ENCODE measurements around the gene ZNF304. TPM values are rescaled to one million over a fixed set of nuclear protein-coding genes. Genes with fewer than 3 reads are reported as not detected.
A peak's percentile ranks its signal among the peaks of the same experiment; 100 is the strongest.
"Not testable (repeated sequence)": the region's sequence is repeated elsewhere in the genome, so short reads cannot be mapped to it uniquely, and the experiment has no call there.

ZNF304 gene
- total and polyA plus RNA-seq, 10 donors, result 2.9 to 16.7 (median 12.2) TPM

GRCh38 chr19:57362997-57363687 lies 12.1 kb downstream of the ZNF304 start, which contains the start of the genes TRAPPC2B and ZNF547:
Gene TRAPPC2B (plus strand): TSS chr19:57363551. CDS start chr19:57364834, 1,283 bp downstream.
Gene ZNF547 (plus strand): TSS chr19:57363551. CDS start chr19:57368556, 5,005 bp downstream.
- TF ChIP-seq POLR2A (IDR thresholded peaks at IDR 0.05) (peak; percentile 11 to 15 (median 14)), POLR2AphosphoS5 (IDR thresholded peaks at IDR 0.05) (peak; percentile 93 to 97 (median 94)), CTCF (IDR thresholded peaks at IDR 0.05 in 8 of 11, conservative IDR thresholded peaks at IDR 0.05 in 3 of 11) (no peak)
- intact Hi-C loops (cut with DNase I; ENCODE audit: low total_unique reads), result no loop called here
- Histone ChIP-seq H3K27me3 (replicated peaks in 1 of 7) (no peaks in the 10 kb centered on the region), H3K4me3 (peak within 1 kb of the TSS; percentile 57 to 89 (median 63)), H3K4me1 (peaks cover 3 to 50% (median 22%) of the 10 kb centered on the region in 6 donors), H3K9me3 (peaks cover 0 to 71% (median 40%) of the 10 kb centered on the region in 8 donors), H3K27ac (peak within 1 kb of the TSS; percentile 76 to 98 (median 96)), H3K36me3 (peaks cover 0 to 33% (median 7%) of the 10 kb centered on the region in 6 donors)
- 1 to 4% (median 2%) methylated on average over 16 to 47 of the region's 47 CpGs for WGBS, 5 donors
- peak; percentile 98 for DNase-seq

GRCh38 chr19:57363688-57364181 lies 12.7 kb downstream of the ZNF304 start:
- Histone ChIP-seq H3K4me3 (peak overlapping the region; percentile 57 to 89 (median 63)), H3K4me1 (peaks cover 3 to 47% (median 20%) of the 10 kb centered on the region in 6 donors), H3K27ac (peak overlapping the region; percentile 73 to 98 (median 96)), H3K27me3 (replicated peaks in 1 of 7) (no peaks in the 10 kb centered on the region), H3K9me3 (peaks cover 0 to 65% (median 34%) of the 10 kb centered on the region in 8 donors), H3K36me3 (peaks cover 0 to 33% (median 5%) of the 10 kb centered on the region in 6 donors)
- WGBS, 5 donors, result 1 to 3% (median 1%) methylated on average over 13 to 18 of the region's 18 CpGs
- no peak for TF ChIP-seq CTCF (IDR thresholded peaks at IDR 0.05 in 8 of 11, conservative IDR thresholded peaks at IDR 0.05 in 3 of 11)
- DNase-seq, result no peak
- intact Hi-C loops (cut with DNase I; ENCODE audit: low total_unique reads), result no loop called here

GRCh38 chr19:57366776-57367175 lies 15.7 kb downstream of the ZNF304 start:
- H3K27me3 ChIP-seq (replicated peaks in 1 of 7), result no peaks in the 10 kb centered on the region
- H3K36me3 ChIP-seq, result peaks cover 3 to 39% (median 8%) of the 10 kb centered on the region in 6 donors
- WGBS, 5 donors, result 85 to 98% (median 95%) methylated on average over 2 of the region's 2 CpGs
- H3K4me3 ChIP-seq, result no peak overlapping the region
- H3K27ac ChIP-seq, result no peak overlapping the region
- no peak for TF ChIP-seq POLR2A (IDR thresholded peaks at IDR 0.05)
- no peak for TF ChIP-seq POLR2AphosphoS5 (IDR thresholded peaks at IDR 0.05)
- TF ChIP-seq CTCF (IDR thresholded peaks at IDR 0.05 in 8 of 11, conservative IDR thresholded peaks at IDR 0.05 in 3 of 11), result no peak
- H3K9me3 ChIP-seq, result peaks cover 0 to 39% (median 11%) of the 10 kb centered on the region in 8 donors
- peaks cover 3 to 26% (median 18%) of the 10 kb centered on the region in 6 donors for H3K4me1 ChIP-seq
- intact Hi-C loops (cut with DNase I; ENCODE audit: low total_unique reads), result no loop called here
- no peak for DNase-seq

- TF ChIP-seq CTCF (IDR thresholded peaks at IDR 0.05 in 8 of 11, conservative IDR thresholded peaks at IDR 0.05 in 3 of 11) (no peak), POLR2AphosphoS5 (IDR thresholded peaks at IDR 0.05) (no peak), POLR2A (IDR thresholded peaks at IDR 0.05) (no peak)
- no peak overlapping the region for H3K4me3 ChIP-seq
- DNase-seq, result no peak
- H3K27ac ChIP-seq, result no peak overlapping the region
- H3K27me3 ChIP-seq (replicated peaks in 1 of 7), result no peaks in the 10 kb centered on the region
- H3K9me3 ChIP-seq, result peaks cover 10 to 68% (median 56%) of the 10 kb centered on the region in 8 donors
- 97 to 99% (median 98%) methylated on average over 4 to 6 of the region's 6 CpGs for WGBS, 5 donors
- intact Hi-C loops (cut with DNase I; ENCODE audit: low total_unique reads), result no loop called here
- H3K4me1 ChIP-seq, result no peaks in the 10 kb centered on the region
- peaks cover 11 to 85% (median 67%) of the 10 kb centered on the region in 6 donors for H3K36me3 ChIP-seq
Observed at GRCh38 chr19:57374179-57374578, 23.1 kb downstream of the ZNF304 start.

GRCh38 chr19:57374647-57375046 lies 23.6 kb downstream of the ZNF304 start:
- Histone ChIP-seq H3K36me3 (peaks cover 11 to 85% (median 67%) of the 10 kb centered on the region in 6 donors), H3K9me3 (peaks cover 11 to 72% (median 61%) of the 10 kb centered on the region in 8 donors)
- DNase-seq; H3K4me1 ChIP-seq; H3K4me3 ChIP-seq; intact Hi-C loops (cut with DNase I; ENCODE audit: low total_unique reads); H3K27ac ChIP-seq; H3K27me3 ChIP-seq (replicated peaks in 1 of 7): not testable (repeated sequence)
- 92 to 99% (median 96%) methylated on average over 2 of the region's 2 CpGs for WGBS, 5 donors
